Mononuclear cell (primary cell): ENCODE results near the gene CDH13. TPM values are rescaled to one million over a fixed set of nuclear protein-coding genes. Genes with fewer than 3 reads are reported as not detected.

Experiments
- H3K27me3 ChIP-seq: 2 replicates; pipeline ENCODE4 v1.6.0; 2011; ENCODE audit warnings: low read length, control low read depth; ENCODE audit not compliant: insufficient read depth
- H3K4me1 ChIP-seq: 2 replicates; pipeline ENCODE4 v1.5.1; 2011; ENCODE audit warnings: mild to moderate bottlenecking, low read length, control low read depth; ENCODE audit not compliant: insufficient read depth
- H3K4me3 ChIP-seq: 2 replicates; pipeline ENCODE4 v1.5.1; 2011; ENCODE audit warnings: mild to moderate bottlenecking, low read length, moderate library complexity
- H3K9me3 ChIP-seq: 2 replicates; pipeline ENCODE4 v1.5.1; 2011; ENCODE audit warnings: low read depth, mild to moderate bottlenecking, control low read depth, low read length
- total RNA-seq: library from RNA; depleted of rRNA; stranded (reverse); fragments of >200 nt; gene quantifications from one replicate; pipeline ENCODE4 v1.2.3, GENCODE V29; 2012

CDH13 gene
- total RNA-seq, 1 donor = 0.10 TPM

- peaks cover 38% of the 10 kb centered on the region for H3K4me1 ChIP-seq
- no peaks in the 10 kb centered on the region for H3K9me3 ChIP-seq
- no peak overlapping the region for H3K4me3 ChIP-seq
- H3K27me3 ChIP-seq = peaks cover 5% of the 10 kb centered on the region
These were observed 1213.4 kb downstream of the CDH13 start for GRCh38 chr16:83840060-83840617.

GRCh38 chr16:83842291-83842690 is 1215.5 kb downstream of the CDH13 start:
- no peak overlapping the region for H3K4me3 ChIP-seq
- no peaks in the 10 kb centered on the region for H3K9me3 ChIP-seq
- H3K4me1 ChIP-seq = peaks cover 46% of the 10 kb centered on the region

DNA sequence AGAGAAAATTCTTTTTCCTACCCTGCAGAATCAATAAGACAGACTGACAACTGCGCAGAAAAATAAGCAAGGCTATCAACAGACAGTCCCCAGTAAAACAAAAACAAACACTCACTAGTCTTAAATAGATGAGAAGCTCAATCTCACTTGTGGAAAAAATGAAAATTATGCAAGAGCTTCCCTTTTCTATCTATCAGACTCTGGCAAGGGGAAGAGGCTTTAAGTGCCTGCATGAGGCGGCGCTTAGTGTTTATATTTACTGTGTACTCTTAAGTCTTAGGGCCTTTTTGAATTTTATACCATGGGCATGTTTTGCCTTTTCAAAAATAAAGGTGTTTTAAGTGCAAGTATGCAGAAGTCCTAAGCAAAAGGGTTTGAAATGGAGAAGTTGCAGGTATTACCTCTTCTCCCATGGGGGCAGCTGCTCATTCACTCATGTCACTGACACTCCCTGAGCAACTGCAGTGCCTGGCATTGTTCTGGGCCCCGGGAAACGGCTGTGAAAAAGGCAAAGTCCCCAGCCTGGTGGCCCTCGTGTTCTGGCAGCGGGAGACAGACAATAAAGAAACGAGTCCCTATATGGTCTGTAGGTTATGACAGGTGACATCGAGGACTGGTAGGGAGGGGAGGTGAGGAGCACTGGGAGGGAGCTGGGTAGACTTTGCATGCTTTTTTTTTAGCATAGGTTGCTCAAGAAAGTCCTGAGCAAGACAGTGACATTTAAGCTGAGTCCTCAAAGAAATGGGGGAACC is 1216.2 kb downstream of the CDH13 start:
- Histone ChIP-seq H3K27me3 (no peaks in the 10 kb centered on the region), H3K4me1 (peaks cover 52% of the 10 kb centered on the region), H3K9me3 (no peaks in the 10 kb centered on the region), H3K4me3 (no peak overlapping the region)

More at GRCh38 chr16:83842291-83842690, 1215.5 kb downstream of the CDH13 start:
- H3K27me3 ChIP-seq = peaks cover 5% of the 10 kb centered on the region

DNA sequence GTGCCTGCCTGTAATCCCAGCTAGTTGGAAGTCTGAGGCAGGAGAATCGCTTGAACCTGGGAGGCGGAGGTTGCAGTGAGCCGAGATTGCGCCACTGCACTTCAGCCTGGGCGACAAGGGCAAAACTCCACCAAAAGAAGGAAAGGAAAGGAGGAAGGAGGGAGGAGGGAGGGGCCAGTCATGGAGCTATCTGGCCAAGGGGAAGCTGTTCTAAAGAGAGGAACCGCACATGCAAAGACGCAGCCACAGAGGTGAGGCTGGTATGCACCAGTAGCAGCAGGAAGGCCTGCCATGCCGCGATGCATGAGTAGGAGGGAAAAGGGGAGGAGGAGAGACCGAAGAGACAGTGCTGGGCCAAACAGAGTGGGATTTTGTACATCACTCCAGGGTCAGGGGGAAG is 1216.9 kb downstream of the CDH13 start:
- H3K4me3 ChIP-seq = no peak overlapping the region
- H3K27me3 ChIP-seq = no peaks in the 10 kb centered on the region
- no peaks in the 10 kb centered on the region for H3K9me3 ChIP-seq
- H3K4me1 ChIP-seq = peaks cover 58% of the 10 kb centered on the region

DNA sequence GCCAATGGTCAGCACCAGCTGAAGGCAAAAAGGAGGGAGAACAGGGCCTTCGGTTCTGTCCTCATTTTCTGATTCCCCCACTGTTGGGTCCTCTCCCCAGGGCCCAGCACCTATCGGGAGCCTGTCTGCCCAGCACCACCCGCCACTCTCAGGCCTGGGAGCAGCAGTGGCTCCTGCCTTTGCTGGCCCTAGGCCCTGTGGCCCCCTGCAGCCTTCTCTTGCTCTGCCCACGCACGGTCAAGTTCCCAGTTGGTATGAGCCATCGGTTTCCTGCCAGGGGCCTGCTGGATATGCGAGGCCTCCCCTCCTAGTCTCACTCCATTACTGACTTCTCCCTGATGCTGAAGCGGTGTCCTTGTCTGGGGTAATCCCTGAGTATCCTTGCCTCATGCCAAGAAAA is 1218.5 kb downstream of the CDH13 start:
- peaks cover 58% of the 10 kb centered on the region for H3K4me1 ChIP-seq

GRCh38 chr16:83847371-83848225 is 1220.8 kb downstream of the CDH13 start:
- Histone ChIP-seq H3K27me3 (no peaks in the 10 kb centered on the region), H3K4me3 (no peak overlapping the region), H3K4me1 (peaks cover 48% of the 10 kb centered on the region), H3K9me3 (no peaks in the 10 kb centered on the region)

More for the DNA sequence above, 1218.5 kb downstream of the CDH13 start:
- Histone ChIP-seq H3K4me3 (no peak overlapping the region), H3K27me3 (no peaks in the 10 kb centered on the region), H3K9me3 (no peaks in the 10 kb centered on the region)

DNA sequence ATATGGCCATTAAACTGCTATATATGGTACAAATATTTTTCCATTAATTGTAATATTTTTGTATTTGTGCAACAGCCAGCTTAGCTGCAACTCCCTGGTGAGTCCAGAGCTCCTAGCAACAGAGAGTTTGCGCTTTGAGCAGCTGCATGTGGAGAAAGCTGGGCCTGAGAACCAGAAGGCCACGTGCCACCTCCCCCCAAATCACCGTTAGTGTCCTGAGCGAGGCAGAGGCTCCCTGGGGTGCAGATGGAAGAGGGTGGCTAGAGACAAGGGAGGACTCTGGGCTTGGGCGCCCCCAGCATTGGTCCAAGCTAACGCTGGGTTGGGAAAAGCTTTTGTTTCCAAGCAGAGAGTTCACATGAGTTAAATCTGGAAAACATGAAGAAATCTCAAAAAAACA is 1222.7 kb downstream of the CDH13 start:
- H3K4me3 ChIP-seq = no peak overlapping the region
- H3K9me3 ChIP-seq = no peaks in the 10 kb centered on the region
- peaks cover 30% of the 10 kb centered on the region for H3K4me1 ChIP-seq
- no peaks in the 10 kb centered on the region for H3K27me3 ChIP-seq
